Uterus (tissue), 4 donors: Measurements from ENCODE around the gene SMARCA2. TPM values are rescaled to one million over a fixed set of nuclear protein-coding genes. Genes with fewer than 3 reads are reported as not detected.

Source experiments
- DNase-seq, 2 donors: peaks; one replicate each; pipeline ENCODE4 v3.0.0-alpha.2; 2019 to 2020
- H3K27ac ChIP-seq, 2 donors: fragments of 200-600 bp; sonication (generic); 1 replicate in 1 of 2; 2 replicates in 1 of 2; pipeline ENCODE4 v1.5.1; 2016 to 2018
- H3K27me3 ChIP-seq, 2 donors: fragments of 200-600 bp; sonication (generic); one replicate each; pipeline ENCODE4 v1.5.1; 2018 to 2019; ENCODE audit warnings: control low read depth in 1 of 2
- H3K36me3 ChIP-seq, 2 donors: fragments of 200-600 bp; sonication (generic); one replicate each; pipeline ENCODE4 v1.5.1; 2019; ENCODE audit warnings: control low read depth in 1 of 2
- H3K4me1 ChIP-seq, 2 donors: fragments of 200-600 bp; sonication (generic); one replicate each; pipeline ENCODE4 v1.5.1; 2018 to 2019; ENCODE audit warnings: control low read depth in 1 of 2
- H3K4me3 ChIP-seq, 2 donors: fragments of 200-600 bp; sonication (generic); 1 replicate in 1 of 2; 2 replicates in 1 of 2; pipeline ENCODE4 v1.5.1; 2018 to 2019; ENCODE audit warnings: mild to moderate bottlenecking in 1 of 2
- H3K9me3 ChIP-seq, 2 donors: fragments of 200-600 bp; sonication (generic); one replicate each; pipeline ENCODE4 v1.5.1; 2019; ENCODE audit warnings: control low read depth in 1 of 2
- POLR2A ChIP-seq, 2 donors: fragments of 450-650 bp; IDR thresholded peaks; one replicate each; pipeline ENCODE4 v1.6.1; 2016; ENCODE audit warnings: antibody characterized with exemption in 2 of 2, mild to moderate bottlenecking in 1 of 2, moderate library complexity in 1 of 2
- intact Hi-C: fragments of 100-400 bp; cut with DNase I; formaldehyde crosslinking; loops from one replicate; pipeline ENCODE4 v1.15.1; 2023; ENCODE audit warnings: low total_unique reads
- total RNA-seq, 4 donors: library from RNA; depleted of rRNA in 3 of 4; stranded (reverse); fragments of >200 nt in 3 of 4; gene quantifications; one replicate each; pipeline versions ENCODE4 v1.1.0 to v1.2.4, GENCODE V29; 2014 to 2023
- TF ChIP-seq, protein P1 (sequence below), 4 experiments: fragments of 200-600 bp in 2 of 4; fragments of 450-650 bp in 2 of 4; sonication (generic) in 2 of 4; IDR thresholded peaks; one replicate each; pipeline ENCODE4 v1.5.1; 2016 to 2019; ENCODE audit warnings: antibody characterized with exemption in 4 of 4, mild to moderate bottlenecking in 2 of 4, moderate library complexity in 1 of 4
- donor health status: DM: yes; HTN: yes; CAD: no.

SMARCA2 gene
- total RNA-seq, 4 donors from 2014 or later = 51.7 to 251 (median 214) TPM

DNA sequence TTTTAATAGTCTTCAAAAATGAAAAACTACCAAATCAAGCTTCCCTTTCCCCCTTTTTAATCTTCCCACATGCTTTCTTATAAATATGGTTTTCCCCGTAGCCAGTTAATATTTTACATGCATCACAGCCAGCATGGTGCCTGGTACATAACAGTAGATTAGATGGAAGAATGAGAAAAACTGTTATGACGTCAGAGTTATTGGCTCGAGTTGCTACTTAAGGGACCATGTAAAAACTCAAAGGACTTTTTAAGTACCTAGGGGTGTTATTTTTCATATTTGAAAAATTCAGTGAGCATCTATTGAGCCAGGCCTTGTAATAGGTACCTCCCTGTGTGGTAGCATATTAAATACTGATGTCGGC, 176.4 kb downstream of the SMARCA2 start:
- Histone ChIP-seq H3K4me3 (no peak overlapping the region), H3K27ac (no peak overlapping the region), H3K9me3 (no peaks in the 10 kb centered on the region), H3K36me3 (no peaks in the 10 kb centered on the region), H3K4me1 (no peaks in the 10 kb centered on the region), H3K27me3 (no peaks in the 10 kb centered on the region)
- no peak for DNase-seq
- intact Hi-C loops = no loop called here
- TF ChIP-seq POLR2A (IDR thresholded peaks at IDR 0.05) = no peak
- TF ChIP-seq, protein P1, sequence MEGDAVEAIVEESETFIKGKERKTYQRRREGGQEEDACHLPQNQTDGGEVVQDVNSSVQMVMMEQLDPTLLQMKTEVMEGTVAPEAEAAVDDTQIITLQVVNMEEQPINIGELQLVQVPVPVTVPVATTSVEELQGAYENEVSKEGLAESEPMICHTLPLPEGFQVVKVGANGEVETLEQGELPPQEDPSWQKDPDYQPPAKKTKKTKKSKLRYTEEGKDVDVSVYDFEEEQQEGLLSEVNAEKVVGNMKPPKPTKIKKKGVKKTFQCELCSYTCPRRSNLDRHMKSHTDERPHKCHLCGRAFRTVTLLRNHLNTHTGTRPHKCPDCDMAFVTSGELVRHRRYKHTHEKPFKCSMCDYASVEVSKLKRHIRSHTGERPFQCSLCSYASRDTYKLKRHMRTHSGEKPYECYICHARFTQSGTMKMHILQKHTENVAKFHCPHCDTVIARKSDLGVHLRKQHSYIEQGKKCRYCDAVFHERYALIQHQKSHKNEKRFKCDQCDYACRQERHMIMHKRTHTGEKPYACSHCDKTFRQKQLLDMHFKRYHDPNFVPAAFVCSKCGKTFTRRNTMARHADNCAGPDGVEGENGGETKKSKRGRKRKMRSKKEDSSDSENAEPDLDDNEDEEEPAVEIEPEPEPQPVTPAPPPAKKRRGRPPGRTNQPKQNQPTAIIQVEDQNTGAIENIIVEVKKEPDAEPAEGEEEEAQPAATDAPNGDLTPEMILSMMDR (IDR thresholded peaks at IDR 0.05) = no peak

DNA sequence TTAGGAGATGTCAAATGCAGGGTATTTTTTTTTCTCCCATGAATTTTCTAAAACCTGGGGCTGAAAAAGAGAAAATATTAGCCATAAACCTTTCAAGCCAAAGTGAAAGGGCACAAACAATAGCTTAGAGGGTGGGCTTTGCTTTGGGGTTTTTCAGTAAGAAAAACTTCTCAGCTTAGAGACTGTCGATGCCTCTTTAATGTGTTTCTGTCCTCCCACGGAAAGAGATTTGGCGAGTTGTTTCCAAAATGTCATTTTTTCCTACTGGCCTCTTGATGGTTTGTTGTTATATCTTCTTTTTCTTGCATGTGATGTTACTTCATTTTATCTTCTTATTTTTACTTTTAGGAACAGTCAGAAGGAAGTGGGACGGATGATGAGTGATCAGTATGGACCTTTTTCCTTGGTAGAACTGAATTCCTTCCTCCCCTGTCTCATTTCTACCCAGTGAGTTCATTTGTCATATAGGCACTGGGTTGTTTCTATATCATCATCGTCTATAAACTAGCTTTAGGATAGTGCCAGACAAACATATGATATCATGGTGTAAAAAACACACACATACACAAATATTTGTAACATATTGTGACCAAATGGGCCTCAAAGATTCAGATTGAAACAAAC, 177.3 kb downstream of the SMARCA2 start:
- no peaks in the 10 kb centered on the region for H3K36me3 ChIP-seq
- H3K27ac ChIP-seq = peak overlapping the region in 1 of 2 donors; percentile 26
- H3K9me3 ChIP-seq = no peaks in the 10 kb centered on the region
- no peak overlapping the region for H3K4me3 ChIP-seq
- intact Hi-C loops = no loop called here
- TF ChIP-seq, protein P1 (IDR thresholded peaks at IDR 0.05) = no peak
- TF ChIP-seq POLR2A (IDR thresholded peaks at IDR 0.05) = no peak
- H3K4me1 ChIP-seq = no peaks in the 10 kb centered on the region
- no peaks in the 10 kb centered on the region for H3K27me3 ChIP-seq
- no peak for DNase-seq

DNA sequence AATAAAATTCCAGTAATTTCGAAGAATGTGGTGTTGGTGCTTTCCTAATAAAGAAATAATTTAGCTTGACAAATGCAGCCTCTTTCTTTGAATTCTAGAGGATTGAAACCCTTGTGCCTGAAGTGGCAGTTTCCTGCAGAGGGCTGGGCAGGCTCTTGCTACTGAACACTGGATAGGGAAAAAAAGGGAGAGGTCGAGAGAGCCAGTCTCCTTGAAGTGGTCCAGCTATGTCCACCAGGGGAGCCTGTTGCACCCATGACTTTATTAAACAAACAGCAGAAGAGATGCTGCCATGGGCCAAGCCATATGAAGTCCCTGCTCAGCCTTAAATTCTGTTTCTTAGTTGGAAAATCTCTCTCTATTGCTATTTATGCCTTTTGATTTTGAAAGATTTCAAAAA, 178.4 kb downstream of the SMARCA2 start:
- TF ChIP-seq POLR2A (IDR thresholded peaks at IDR 0.05) = no peak
- TF ChIP-seq, protein P1 (IDR thresholded peaks at IDR 0.05) = no peak
- H3K27me3 ChIP-seq = no peaks in the 10 kb centered on the region
- H3K27ac ChIP-seq = no peak overlapping the region
- no peaks in the 10 kb centered on the region for H3K36me3 ChIP-seq
- no peak for DNase-seq
- no peak overlapping the region for H3K4me3 ChIP-seq
- no peaks in the 10 kb centered on the region for H3K4me1 ChIP-seq
- intact Hi-C loops = no loop called here
- H3K9me3 ChIP-seq = no peaks in the 10 kb centered on the region

DNA sequence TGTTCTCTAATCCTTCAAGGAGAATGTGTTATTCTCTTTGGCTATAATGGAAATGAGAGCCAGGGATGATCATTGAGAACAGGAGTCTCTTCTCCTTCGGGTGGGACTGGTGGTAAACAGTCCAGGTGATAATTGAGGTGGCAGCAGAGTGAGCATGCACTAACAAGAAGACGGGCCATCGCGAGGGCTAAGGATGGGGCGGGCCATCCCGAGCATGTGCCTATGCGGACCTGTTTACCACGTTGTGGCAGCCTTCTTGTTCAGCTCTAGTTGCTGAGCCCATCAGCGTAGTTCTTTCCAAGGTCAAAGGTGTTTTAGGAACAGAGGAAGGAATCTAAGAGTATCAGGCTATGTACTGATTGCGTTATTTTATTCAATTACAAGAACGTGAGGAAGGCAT, 180.1 kb downstream of the SMARCA2 start:
- H3K36me3 ChIP-seq = no peaks in the 10 kb centered on the region
- no peaks in the 10 kb centered on the region for H3K27me3 ChIP-seq
- no peaks in the 10 kb centered on the region for H3K4me1 ChIP-seq
- TF ChIP-seq POLR2A (IDR thresholded peaks at IDR 0.05) = no peak
- H3K4me3 ChIP-seq = no peak overlapping the region
- DNase-seq = no peak
- H3K9me3 ChIP-seq = no peaks in the 10 kb centered on the region
- intact Hi-C loops = no loop called here
- no peak overlapping the region for H3K27ac ChIP-seq

DNA sequence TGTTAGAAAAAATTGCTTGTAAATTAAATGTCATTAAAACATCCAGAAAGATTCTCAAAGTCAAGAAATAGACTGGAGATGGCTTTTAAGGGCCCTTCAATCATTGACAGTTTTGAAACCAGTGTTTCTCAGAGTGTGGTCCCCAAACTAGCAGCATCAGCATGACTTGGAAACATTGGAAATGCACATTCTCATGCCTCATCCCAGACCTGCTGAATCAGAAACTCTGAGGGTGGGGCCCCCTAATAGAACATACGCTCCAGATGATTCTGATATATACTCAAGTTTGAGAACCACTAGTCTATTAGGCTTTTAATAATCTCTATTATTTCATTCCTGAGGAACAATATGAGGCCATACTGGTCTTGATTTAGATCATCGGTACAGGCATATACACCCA, 181.6 kb downstream of the SMARCA2 start:
- DNase-seq = no peak
- Histone ChIP-seq H3K9me3 (no peaks in the 10 kb centered on the region), H3K4me3 (no peak overlapping the region), H3K27ac (no peak overlapping the region), H3K27me3 (no peaks in the 10 kb centered on the region), H3K4me1 (no peaks in the 10 kb centered on the region), H3K36me3 (no peaks in the 10 kb centered on the region)
- intact Hi-C loops = no loop called here
- no peak for TF ChIP-seq POLR2A (IDR thresholded peaks at IDR 0.05)
- TF ChIP-seq, protein P1 (IDR thresholded peaks at IDR 0.05) = no peak
